Left kidney (tissue), 2 donors: Measurements from ENCODE around the gene NAALADL1. TPM values are rescaled to one million over a fixed set of nuclear protein-coding genes. Genes with fewer than 3 reads are reported as not detected.
"Not testable (repeated sequence)": the region's sequence is repeated elsewhere in the genome, so short reads cannot be mapped to it uniquely, and the experiment has no call there.

Experiments used
- DNase-seq: peaks from one replicate; pipeline ENCODE4 v3.0.0-alpha.2; 2013
- polyA plus RNA-seq: library from polyadenylated mRNA; unstranded; fragments of 120-200 nt; gene quantifications from one replicate; pipeline ENCODE4 v1.2.1, GENCODE V29; 2013; ENCODE audit not compliant: insufficient read length

The NAALADL1 gene
- polyA plus RNA-seq, 1 donor: 10.0 TPM

DNA sequence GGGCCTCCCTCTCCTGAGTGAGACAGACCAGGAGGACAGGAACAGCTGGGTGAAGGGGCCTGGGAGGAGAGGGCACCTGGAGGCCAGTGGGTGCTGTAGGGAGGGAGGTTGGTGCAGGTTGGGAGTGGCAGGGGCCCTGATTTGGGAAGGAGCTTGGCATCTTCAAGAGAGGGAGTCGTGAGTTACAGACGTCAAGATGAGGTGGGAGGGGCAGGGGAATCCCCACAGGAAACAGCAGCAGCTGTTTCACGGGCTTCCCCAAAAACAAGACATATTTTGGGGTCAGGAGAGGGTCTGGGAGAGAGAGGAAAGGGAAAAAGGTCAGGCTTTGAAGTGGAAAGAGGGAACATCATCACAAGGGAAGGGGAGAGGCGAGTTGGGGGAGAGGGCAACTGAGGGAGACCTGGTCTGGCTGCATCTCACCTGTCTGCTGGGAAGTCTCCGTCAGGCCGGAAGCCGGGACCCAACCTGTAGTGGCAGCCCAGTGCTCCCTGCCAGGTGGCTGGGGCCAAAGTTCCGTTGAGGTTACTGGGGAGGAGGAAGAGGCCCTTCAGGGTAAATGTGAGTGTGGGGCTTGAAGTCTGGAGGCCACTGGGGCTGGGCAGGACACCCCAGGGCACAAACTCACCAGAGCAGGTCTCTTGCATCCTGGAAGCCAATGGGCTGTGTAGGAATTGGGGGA is 4.4 kb downstream of the NAALADL1 start:
- no peak for DNase-seq

DNA sequence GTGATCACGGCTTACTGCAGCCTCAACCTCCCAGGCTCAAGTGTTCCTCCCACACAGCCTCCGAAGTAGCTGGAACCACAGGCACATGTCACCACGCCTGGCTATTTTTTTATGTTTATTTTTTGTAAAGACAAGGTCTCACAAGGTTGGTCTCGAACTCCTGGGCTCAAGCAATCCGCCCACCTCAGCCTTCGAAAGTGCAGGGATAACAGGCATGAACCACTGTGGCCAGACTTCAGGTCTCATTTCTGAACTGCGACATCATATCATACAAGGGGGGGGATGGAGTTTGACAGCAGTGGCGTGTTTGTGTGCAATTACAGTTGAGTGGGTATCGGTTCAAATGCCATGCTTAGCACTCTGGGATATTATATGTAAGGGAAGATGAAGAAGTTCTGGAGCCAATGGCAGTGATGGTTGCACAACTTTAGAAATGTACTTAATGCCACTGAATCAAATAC is 6.9 kb downstream of the NAALADL1 start:
- DNase-seq: no peak

DNA sequence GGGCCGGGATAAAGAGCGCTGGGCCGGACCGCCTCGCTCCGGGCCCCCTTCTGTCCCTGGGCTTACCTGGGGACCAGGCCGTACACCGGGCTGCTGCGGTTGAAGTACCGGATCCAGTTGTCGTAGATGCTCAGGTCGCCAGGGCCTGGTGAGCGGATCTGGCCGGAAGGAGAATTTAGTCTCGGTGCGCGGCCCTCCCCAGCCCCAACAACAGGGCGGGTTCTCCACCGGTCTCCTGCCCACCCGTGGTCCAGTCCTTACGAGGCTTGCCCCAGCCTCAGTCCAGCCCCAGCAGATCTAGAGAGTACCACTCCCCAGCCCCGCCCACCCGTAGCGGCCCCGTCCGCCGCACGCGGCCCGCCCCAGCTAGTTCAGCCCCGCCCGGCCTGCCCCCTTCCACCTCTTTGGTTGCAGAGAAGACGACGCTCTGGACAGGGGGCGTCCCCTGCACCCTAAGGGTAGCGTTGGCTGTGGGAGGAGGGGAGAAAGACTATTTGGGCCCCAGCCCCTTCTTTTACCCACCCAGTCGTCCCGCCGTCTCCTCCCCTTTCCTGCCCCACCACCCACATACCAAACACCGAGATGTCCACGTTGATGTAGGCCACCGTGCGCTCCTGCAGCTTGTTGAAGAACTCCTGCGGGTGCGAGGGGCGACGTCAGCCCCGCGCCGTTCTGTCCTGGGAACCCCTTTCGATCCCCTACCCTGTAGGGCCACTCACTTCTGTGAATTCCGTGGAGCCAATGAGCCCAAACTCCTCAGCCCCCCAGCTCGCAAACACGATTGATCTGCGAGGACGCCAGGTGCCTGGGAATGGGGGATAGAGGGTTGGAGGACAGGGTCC is 10.6 kb downstream of the NAALADL1 start:
- no peak for DNase-seq

DNA sequence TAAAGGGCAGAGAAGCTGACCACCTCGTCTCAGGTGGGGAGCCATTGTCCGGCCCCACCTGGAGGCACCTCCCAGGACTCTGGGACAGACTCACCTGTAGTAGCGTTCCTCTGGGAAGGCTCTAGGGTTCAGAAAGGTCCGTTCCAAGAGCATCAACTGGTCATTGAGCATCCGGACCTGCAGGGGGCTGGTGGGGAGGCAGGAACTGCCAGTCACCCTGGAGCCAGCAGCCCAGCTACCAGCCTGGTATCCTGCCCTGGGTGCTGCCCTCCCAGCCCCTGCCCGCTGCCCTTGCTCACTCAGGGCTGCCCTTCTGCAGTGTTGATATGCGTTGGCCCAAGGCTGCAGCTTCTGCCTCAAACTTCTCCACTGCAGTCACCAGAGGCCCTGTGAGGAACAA is 12.6 kb downstream of the NAALADL1 start:
- no peak for DNase-seq

DNA sequence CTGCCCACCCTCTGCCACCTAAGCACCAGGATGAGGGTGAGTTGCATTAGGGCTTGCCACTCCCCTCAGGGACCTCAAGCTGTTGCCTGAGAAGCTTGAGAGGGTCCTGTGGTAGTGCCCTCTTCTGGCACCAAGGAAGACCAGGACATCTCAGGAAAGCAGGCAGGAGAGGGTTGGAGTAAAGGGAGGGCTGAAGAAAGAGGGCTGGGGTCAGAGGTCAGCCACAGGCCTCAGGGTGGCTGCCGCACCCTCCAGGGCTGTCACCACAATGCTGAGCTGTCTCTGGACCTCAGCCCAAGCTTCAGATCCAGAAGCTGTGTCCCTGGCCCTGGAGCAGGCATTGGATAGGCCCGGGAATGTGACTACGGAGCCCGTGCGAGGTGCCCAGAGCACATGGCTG is 13.3 kb downstream of the NAALADL1 start:
- no peak for DNase-seq

DNA sequence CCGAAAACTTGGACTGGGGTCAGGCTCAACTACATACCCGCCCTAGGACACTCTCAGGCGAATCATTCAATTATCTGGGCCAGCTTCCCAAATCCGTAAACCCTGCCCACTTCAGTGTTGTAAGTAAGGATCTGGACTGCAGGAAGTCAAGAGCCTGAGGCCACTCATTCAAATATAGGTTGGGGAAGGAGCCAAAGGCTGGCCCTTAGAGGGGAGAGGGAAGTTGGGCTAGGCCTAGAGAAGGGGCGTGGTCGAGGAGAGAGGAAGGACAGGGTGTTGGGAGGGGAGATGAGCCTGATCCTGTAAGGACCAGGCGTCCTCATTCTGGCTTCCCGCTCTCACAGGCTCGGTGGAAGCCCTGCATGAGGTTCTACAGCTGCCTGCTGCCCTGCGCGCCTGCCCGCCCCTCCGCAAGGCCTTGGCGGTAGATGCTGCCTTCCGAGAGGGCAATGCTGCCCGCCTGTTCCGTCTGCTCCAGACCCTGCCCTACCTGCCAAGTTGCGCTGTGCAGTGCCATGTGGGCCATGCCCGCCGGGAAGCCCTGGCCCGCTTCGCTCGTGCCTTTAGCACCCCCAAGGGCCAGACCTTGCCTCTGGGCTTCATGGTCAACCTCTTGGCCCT is 14.4 kb downstream of the NAALADL1 start:
- DNase-seq: no peak

DNA sequence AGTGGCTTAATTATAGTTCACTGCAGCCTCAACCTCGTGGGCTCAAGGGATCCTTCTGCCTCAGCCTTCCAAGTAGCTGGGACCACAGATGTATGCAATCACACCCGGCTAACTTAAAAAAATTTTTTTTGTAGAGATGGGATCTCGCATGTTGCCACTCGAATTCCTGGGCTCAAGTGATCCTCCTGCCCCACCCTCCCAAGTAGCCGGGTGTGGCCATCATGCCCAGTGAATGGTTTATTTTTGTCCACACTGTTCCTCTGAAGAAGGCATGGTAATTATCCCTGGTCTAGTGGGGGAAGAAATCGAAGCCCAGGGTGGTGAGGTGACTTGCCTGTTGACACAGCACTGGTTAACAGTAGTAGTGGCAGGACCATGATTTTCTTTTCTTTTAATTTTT is 15.5 kb downstream of the NAALADL1 start:
- no peak for DNase-seq

DNA sequence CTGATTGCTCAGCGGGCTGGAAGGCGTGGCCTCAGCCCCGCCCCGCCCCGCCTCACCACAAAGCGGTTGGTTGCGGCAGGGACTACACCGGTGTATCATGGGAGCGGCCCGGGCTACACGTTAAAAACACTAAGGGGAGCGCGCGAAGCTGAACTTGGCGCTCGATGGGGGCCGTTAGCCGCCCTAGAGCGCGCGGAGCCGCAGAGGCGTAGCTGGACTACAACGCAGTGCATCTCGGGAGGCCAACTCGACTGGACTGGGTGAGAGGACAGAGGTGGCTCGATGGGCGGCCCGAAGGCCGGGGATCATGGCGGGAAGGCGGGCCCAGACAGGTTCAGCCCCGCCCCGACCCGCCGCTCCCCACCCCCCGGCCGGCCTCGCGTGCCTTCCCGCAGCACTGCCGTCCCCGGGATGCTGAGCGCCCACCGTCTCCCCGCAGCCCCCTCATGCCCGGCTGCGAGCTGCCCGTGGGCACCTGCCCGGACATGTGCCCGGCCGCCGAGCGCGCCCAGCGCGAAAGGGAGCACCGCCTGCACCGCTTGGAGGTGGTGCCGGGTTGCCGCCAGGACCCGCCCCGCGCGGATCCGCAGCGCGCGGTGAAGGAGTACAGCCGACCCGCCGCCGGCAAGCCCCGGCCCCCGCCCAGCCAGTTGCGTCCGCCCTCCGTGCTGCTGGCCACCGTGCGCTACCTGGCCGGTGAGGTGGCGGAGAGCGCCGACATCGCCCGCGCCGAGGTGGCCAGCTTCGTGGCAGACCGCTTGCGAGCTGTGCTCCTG is 17.3 kb downstream of the NAALADL1 start, which contains the start of gene SAC3D1:
SAC3D1 (plus strand) TSS at position 364 of the 776 bp plus-strand sequence; CDS start at position 447, 83 bp downstream.
- DNase-seq: peak; percentile 90

DNA sequence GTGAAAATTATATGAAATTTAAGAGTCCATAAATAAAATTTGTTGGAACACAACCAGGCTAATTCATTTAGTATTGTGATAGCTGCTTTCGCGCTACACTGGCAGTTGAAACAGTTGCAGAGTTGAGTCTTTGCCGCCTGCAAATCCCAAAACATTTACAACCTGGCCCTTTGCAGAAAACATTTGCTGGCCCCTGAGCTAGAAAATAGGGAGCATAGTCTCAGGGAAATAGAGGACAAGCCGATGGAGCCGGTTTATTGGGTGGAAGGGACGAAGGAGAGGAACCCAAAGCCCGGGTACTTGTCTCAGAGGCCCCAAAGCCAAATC is 17.9 kb downstream of the NAALADL1 start:
- DNase-seq: no peak

DNA sequence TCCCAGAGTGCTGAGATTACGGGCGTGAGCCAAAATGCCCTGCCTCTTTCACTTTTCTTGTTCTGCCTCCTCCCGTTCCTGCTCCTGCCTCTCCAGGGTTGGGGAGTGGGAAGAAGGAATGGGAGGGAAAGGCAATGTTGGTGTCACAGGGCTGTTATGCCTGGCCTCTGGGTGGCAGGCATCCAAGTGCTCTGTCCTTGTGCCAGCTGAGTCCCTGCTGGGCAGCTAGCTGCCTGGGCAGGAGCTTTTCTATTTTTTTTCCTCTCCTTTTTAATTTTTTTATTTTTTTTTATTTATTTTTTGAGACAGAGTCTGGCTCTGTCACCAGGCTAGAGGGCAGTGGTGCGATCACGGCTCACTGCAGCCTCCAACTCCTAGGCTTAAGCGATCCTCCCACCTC is 21.4 kb downstream of the NAALADL1 start:
- DNase-seq: no peak

DNA sequence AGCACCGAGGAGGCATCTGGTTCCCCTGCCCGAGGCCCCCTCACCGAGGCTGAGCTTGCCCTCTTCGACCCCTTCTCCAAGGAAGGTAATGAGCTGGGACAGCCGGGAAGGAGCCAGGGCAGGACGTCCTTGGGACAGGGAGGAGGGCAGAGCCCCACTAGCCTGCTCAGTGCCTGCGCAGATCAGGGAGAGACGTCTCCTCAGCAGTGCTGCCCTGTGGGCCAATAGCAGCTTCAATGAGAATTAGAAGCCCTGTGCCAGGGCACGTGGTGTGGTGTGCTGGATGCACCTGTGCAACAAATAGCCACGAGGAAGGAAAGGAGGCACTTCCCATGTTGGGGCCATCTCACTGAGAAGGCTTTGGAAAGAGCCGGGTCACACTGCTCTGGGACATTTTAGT is 22.8 kb downstream of the NAALADL1 start:
- DNase-seq: no peak

DNA sequence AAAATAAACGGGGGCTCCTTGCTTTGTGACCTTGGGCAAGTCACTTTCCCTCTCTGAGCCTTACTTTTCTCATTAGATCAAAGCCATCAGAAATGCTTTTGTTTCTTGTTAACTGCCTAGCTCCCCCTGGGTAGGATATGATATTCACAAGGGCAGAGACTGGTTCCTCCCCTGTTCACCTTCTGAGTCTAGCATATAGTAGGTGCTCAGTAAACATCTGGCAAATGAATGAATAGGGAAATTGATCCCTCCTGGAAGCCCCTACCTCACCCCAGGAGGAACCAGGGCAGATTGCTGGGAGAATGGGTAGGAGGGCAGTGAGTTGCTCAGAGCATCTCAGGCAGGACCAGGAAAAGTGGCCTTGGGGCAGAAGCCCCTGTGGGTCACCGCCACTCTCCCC is 23.9 kb downstream of the NAALADL1 start:
- DNase-seq: no peak

DNA sequence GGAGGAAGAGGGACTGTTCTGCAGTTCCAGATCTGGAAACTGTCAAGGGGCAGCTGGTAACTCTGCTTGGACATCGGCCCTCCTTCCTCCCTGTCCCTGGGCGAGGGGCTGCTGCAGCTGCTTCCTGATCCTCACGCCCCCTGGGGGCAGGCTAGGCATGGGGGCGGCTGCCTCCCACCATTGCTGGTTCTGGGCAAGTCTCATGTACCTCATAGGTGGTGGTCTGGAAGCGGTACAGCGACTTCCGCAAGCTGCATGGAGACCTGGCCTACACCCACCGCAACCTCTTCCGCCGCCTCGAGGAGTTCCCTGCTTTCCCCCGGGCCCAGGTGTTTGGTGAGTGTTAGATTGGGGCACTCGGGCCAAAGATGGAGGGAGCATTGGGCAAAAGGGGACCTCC is 26.1 kb downstream of the NAALADL1 start:
- no peak for DNase-seq

DNA sequence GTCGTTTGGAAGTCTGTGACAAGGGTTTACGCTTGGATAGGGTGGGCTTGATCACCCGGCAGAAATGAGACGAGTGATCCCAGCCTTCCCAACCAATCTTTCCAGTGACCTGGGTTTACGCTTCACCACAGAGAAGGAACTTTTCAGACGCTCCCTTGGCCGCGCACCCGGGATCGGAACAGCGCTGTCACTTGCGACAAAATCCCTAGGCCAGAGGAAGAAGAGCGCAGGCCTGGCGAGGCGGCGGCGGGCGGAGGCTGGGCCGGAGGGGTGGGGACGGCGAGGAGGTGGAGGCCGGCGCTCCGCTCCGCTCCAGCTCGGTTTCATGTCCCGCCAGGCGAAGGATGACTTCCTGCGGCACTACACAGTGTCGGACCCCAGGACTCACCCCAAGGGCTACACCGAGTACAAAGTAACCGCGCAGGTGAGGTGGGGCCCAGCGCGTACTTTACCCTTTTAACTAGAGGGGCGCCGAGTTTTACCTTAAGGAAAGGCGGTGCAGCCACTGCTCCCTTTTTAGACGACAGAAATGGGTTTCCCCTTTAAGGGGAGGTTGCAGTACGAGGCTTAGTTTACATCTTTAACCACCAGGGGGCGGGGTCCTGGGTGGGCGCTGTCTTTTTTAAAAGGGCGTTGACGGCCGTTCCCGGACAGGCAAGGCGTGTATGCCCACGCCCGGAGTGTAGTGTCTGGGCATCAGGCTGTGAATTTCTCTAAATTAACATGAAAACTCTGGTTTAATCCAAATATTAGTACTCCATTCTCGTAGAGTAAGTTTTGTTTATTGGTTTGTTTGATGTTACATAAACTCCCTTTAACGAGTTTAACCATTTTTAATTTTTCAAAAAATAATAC is 30.9 kb downstream of the NAALADL1 start, which contains the start of gene SNX15:
SNX15 (plus strand) TSS at position 227 of the 855 bp plus-strand sequence; CDS start at position 326, 99 bp downstream.
- DNase-seq: peak; percentile 98

DNA sequence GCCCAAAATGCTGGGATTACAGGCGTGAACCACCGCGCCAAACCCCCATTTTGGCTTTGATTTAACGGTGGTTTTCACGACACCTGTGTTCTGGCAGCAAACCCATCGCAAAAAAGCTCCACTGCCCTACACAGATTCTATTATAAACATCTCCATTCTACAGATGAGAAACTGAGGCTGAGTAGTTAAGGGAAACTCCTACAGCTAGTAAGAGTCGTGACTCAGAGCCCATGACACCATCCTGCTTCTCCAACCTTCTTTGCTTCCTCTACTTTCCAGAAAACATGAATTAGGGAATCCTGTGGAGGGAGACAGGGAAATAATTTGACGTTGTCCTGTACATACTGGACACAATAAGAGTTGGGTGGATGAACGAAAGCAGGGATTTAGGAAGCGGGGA is 31.5 kb downstream of the NAALADL1 start:
- DNase-seq: no peak

DNA sequence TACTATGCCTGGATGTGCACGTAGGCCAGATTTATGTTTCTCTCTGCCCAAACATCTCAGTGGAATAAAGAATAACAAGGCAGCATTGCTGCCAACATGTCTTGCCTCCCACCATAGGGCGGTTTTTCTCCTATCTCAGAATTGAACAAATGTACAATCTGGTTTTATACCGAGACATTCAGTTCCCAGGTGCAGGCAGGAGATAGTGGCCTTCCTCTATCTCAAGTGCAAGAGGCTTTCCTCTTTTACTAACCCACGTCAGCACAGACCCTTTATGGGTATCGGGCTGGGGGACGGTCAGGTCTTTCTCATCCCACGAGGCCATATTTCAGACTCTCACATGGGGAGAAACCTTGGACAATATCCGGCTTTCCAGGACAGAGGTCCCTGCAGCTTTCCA is 34.9 kb downstream of the NAALADL1 start:
- DNase-seq: not testable (repeated sequence)

DNA sequence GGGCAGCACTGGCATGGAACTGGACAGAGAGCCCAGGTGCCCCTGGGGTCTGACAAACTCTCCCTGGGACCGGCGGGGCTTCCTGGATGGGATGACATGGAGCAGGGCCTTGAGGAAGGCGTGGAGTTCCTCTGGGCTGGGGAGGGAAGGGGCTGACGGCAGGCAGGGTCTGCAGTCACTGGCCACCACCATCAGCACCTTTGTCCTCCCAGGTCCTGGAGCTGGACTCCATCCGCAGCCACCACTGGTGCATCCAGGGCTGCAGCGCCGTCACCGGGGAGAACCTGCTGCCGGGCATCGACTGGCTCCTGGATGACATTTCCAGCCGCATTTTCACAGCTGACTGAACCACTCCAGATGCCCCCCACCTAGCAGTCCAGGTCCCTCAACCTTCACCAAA is 36.8 kb downstream of the NAALADL1 start:
- DNase-seq: no peak

DNA sequence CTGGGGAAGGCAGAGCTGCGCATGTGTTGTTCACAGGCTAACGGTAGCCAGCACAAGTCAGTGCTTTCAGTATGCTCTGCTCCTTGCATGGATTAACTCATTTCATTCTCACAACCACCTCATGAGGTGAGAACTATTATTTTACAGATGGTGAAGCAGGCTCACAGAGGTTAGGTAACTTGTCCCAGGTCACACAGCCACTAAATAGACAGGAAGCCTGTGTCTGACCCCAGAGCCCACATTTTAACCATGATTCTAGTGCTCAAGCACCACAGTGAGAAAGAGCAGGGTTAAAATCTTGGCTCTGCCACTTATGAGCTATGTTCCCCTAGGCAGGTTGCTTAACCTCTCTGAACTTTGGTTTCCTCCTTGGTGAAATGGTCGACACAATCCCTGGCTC is 37.4 kb downstream of the NAALADL1 start:
- DNase-seq: no peak

DNA sequence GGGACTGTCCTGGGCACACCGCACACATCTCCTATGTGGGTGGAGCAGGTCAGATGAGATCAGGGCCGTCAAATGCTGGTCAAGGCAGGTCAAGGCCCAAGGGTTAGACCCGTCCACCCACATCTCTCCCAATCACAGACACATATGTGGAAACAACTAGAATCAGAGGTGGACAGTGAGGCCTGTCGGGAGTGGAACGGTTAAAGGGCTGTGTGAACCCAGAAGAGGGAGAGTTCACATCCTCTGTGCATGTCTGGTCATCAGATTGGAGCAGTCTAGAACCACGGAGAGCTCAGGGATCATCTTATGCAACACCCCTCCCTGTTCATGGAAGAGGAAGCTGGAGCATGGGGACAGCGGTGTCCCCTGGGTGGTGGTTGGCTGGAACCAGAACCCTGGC is 38.5 kb downstream of the NAALADL1 start:
- DNase-seq: no peak

DNA sequence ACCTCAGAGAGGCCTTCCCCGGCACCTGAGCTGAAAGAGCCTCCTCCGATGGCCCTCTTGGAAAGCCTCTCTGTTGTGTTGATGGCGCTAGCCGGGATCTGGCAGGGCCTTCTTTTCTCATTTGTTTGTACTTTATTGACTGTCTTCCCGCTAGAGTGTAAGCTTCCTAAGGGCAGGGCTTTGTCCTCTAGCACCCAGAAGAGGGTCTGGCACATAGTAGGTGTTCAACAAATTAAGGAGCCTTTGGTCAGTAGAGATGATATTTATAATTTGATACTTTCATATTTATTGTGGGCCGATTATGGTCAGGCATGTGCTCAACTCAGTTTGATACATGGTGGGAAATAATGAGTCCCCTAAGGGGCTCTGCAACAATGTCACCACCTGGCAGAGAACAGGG is 40.4 kb downstream of the NAALADL1 start:
- DNase-seq: no peak

DNA sequence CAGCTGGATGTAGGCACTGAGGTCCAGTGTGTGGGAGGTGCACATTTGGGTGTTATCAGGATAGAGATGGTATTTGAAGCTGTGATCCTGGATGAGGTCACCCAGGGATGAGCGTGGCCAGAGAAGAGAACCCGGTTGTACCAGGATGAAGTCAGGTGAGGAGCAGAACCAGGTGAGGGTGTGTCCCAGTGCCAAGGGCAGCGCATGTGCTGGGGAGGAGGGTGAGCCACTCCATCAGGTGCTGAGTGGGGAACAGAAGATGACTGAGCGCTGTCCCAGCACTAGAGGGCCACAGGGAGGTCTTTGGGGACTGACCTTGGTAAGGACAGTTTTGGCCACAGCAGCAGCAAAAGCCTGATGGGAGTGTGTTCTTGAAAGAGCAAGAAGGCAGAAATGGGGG is 41.6 kb downstream of the NAALADL1 start:
- DNase-seq: no peak
